H9 (cell line): Measurements from ENCODE around the gene MAP3K19. TPM values are rescaled to one million over a fixed set of nuclear protein-coding genes. Genes with fewer than 3 reads are reported as not detected.

Source experiments
- DNase-seq: peaks from one replicate; pipeline ENCODE4 v3.0.0-alpha.2; 2017
- H2AFZ ChIP-seq: one replicate; pipeline ENCODE4 v1.6.1; 2013; ENCODE audit warnings: mild to moderate bottlenecking, low read length, control low read depth, moderate library complexity
- H2AK5ac ChIP-seq: 2 replicates; pipeline ENCODE4 v1.6.1; 2013; ENCODE audit warnings: low read length, control low read depth, mixed read lengths; ENCODE audit not compliant: insufficient read length
- H2BK120ac ChIP-seq: one replicate; pipeline ENCODE4 v1.6.1; 2013; ENCODE audit warnings: low read depth, mild to moderate bottlenecking, low read length, control low read depth, inconsistent platforms; ENCODE audit not compliant: poor library complexity, severe bottlenecking
- H2BK12ac ChIP-seq: 2 replicates; pipeline ENCODE4 v1.6.1; 2013; ENCODE audit warnings: low read length, control low read depth, mixed read lengths, low read depth; ENCODE audit not compliant: insufficient read length
- H2BK15ac ChIP-seq: 2 replicates; pipeline ENCODE4 v1.6.1; 2013; ENCODE audit warnings: low read depth, low read length, control low read depth
- H2BK20ac ChIP-seq: one replicate; pipeline ENCODE4 v1.6.1; 2013; ENCODE audit warnings: low read depth, mild to moderate bottlenecking, low read length, control low read depth, inconsistent platforms; ENCODE audit not compliant: poor library complexity, severe bottlenecking
- H2BK5ac ChIP-seq: 2 replicates; pipeline ENCODE4 v1.6.1; 2013; ENCODE audit warnings: low read length, control low read depth, mixed read lengths; ENCODE audit not compliant: insufficient read length
- H3K14ac ChIP-seq: 2 replicates; pipeline ENCODE4 v1.6.1; 2013; ENCODE audit warnings: low read length, control low read depth; ENCODE audit not compliant: insufficient read depth
- H3K18ac ChIP-seq: 2 replicates; pipeline ENCODE4 v1.6.1; 2013; ENCODE audit warnings: low read depth, mild to moderate bottlenecking, mixed read lengths, low read length, control low read depth; ENCODE audit not compliant: insufficient read length
- H3K23ac ChIP-seq: 2 replicates; pipeline ENCODE4 v1.6.1; 2013; ENCODE audit warnings: low read length, control low read depth, mixed read lengths, low read depth; ENCODE audit not compliant: insufficient read length
- H3K23me2 ChIP-seq: 2 replicates; pipeline ENCODE4 v1.6.1; 2013; ENCODE audit warnings: low read depth, mild to moderate bottlenecking, mixed read lengths, low read length, control low read depth; ENCODE audit not compliant: insufficient read length, poor library complexity, severe bottlenecking
- H3K27ac ChIP-seq: 2 replicates; pipeline ENCODE4 v1.5.1; 2013; ENCODE audit warnings: low read length, control low read depth, mixed read lengths, low read depth; ENCODE audit not compliant: insufficient read length
- H3K27me3 ChIP-seq: 2 replicates; pipeline ENCODE4 v1.6.1; 2013; ENCODE audit warnings: low read length, control low read depth, inconsistent platforms; ENCODE audit not compliant: insufficient read depth
- H3K4ac ChIP-seq: 2 replicates; pipeline ENCODE4 v1.6.1; 2013; ENCODE audit warnings: low read depth, mild to moderate bottlenecking, control low read depth, inconsistent platforms, low read length, moderate library complexity
- H3K4me1 ChIP-seq: 2 replicates; pipeline ENCODE4 v1.6.1; 2013; ENCODE audit warnings: low read length, control low read depth, inconsistent platforms; ENCODE audit not compliant: insufficient read depth
- H3K4me2 ChIP-seq: 2 replicates; pipeline ENCODE4 v1.6.1; 2013; ENCODE audit warnings: low read length, control low read depth, mixed read lengths; ENCODE audit not compliant: insufficient read length, insufficient read depth
- H3K56ac ChIP-seq: 2 replicates; pipeline ENCODE4 v1.6.1; 2013; ENCODE audit warnings: low read depth, mild to moderate bottlenecking, mixed read lengths, low read length, control low read depth; ENCODE audit not compliant: insufficient read length
- H3K79me1 ChIP-seq: 2 replicates; pipeline ENCODE4 v1.6.1; 2013; ENCODE audit warnings: low read depth, mild to moderate bottlenecking, moderate library complexity, low read length, control low read depth, inconsistent platforms; ENCODE audit not compliant: insufficient read depth, poor library complexity, severe bottlenecking
- H3K79me2 ChIP-seq: 2 replicates; pipeline ENCODE4 v1.6.1; 2013; ENCODE audit warnings: low read length, control low read depth, inconsistent platforms; ENCODE audit not compliant: insufficient read depth
- H3K9ac ChIP-seq: 2 replicates; pipeline ENCODE4 v1.6.1; 2013; ENCODE audit warnings: low read length, control low read depth, mixed read lengths; ENCODE audit not compliant: insufficient read length; ENCODE audit errors: extremely low read depth
- H3K9me3 ChIP-seq: one replicate; pipeline ENCODE4 v1.6.1; 2013; ENCODE audit warnings: low read depth, low read length, inconsistent platforms; ENCODE audit not compliant: control insufficient read depth
- H3T11ph ChIP-seq: one replicate; pipeline ENCODE4 v1.6.1; 2013; ENCODE audit warnings: mild to moderate bottlenecking, low read length, control low read depth, inconsistent platforms
- H4K20me1 ChIP-seq: one replicate; pipeline ENCODE4 v1.6.1; 2013; ENCODE audit not compliant: control insufficient read depth, insufficient read length, insufficient read depth
- H4K5ac ChIP-seq: 2 replicates; pipeline ENCODE4 v1.6.1; 2013; ENCODE audit warnings: low read depth, mild to moderate bottlenecking, mixed read lengths, low read length, control low read depth; ENCODE audit not compliant: insufficient read length
- H4K8ac ChIP-seq: replicated peaks from 2 replicates; pipeline ENCODE4 v1.6.1; 2013; ENCODE audit warnings: low read length, control low read depth, mixed read lengths, low read depth; ENCODE audit not compliant: insufficient read length
- H4K91ac ChIP-seq: 2 replicates; pipeline ENCODE4 v1.6.1; 2013; ENCODE audit warnings: low read depth, mild to moderate bottlenecking, moderate library complexity, mixed read lengths, low read length, control low read depth; ENCODE audit not compliant: insufficient read length
- H3K27ac Mint-ChIP-seq, 3 experiments: 2 replicates in 2 of 3; 3 replicates in 1 of 3; pipeline ENCODE4 v1.8.0; 2020 to 2021; ENCODE audit warnings: mixed read lengths in 3 of 3, mild to moderate bottlenecking in 1 of 3, moderate library complexity in 1 of 3
- H3K27me3 Mint-ChIP-seq: 2 replicates; pipeline ENCODE4 v1.8.0; 2021; ENCODE audit warnings: low read depth, mild to moderate bottlenecking, moderate library complexity, mixed read lengths
- H3K36me3 Mint-ChIP-seq, 3 experiments: 2 replicates in 2 of 3; 3 replicates in 1 of 3; pipeline ENCODE4 v1.8.0; 2020 to 2021; ENCODE audit warnings: low read depth in 3 of 3, mixed read lengths in 3 of 3; ENCODE audit not compliant: insufficient read depth in 1 of 3
- H3K4me1 Mint-ChIP-seq, 2 experiments: 2 replicates each; pipeline ENCODE4 v1.8.0; 2020; ENCODE audit warnings: mixed read lengths in 2 of 2
- H3K4me3 Mint-ChIP-seq, 2 experiments: 2 replicates in 1 of 2; 3 replicates in 1 of 2; pipeline ENCODE4 v1.8.0; 2020 to 2021; ENCODE audit warnings: mild to moderate bottlenecking in 2 of 2, mixed read lengths in 2 of 2, moderate library complexity in 1 of 2
- H3K9me3 Mint-ChIP-seq, 2 experiments: 2 replicates in 1 of 2; 3 replicates in 1 of 2; pipeline ENCODE4 v1.8.0; 2020; ENCODE audit warnings: mild to moderate bottlenecking in 2 of 2, mixed read lengths in 2 of 2, moderate library complexity in 1 of 2
- WGBS: extraction: QIAGEN DNeasy Blood & Tissue Kit; methylation state at CpG from one replicate; pipeline ENCODE4 v1.1.7; 2013; ENCODE audit warnings: missing lambda C conversion rate, low lambda C conversion rate, mixed read lengths; ENCODE audit not compliant: insufficient read length; ENCODE audit errors: extremely low coverage; 5-methylcytosine and 5-hydroxymethylcytosine counted together
- total RNA-seq: library from RNA; stranded (reverse); gene quantifications from 2 replicates; pipeline ENCODE4 v1.2.1, GENCODE V29; 2021
- TF ChIP-seq, protein P1 (sequence below): fragments of 200-600 bp; sonication (generic); conservative IDR thresholded peaks from 3 replicates; pipeline ENCODE4 v1.8.0; 2021; ENCODE audit warnings: antibody characterized with exemption, mild to moderate bottlenecking

The MAP3K19 gene
- total RNA-seq, 1 experiment from 2014 or later = not detected

DNA sequence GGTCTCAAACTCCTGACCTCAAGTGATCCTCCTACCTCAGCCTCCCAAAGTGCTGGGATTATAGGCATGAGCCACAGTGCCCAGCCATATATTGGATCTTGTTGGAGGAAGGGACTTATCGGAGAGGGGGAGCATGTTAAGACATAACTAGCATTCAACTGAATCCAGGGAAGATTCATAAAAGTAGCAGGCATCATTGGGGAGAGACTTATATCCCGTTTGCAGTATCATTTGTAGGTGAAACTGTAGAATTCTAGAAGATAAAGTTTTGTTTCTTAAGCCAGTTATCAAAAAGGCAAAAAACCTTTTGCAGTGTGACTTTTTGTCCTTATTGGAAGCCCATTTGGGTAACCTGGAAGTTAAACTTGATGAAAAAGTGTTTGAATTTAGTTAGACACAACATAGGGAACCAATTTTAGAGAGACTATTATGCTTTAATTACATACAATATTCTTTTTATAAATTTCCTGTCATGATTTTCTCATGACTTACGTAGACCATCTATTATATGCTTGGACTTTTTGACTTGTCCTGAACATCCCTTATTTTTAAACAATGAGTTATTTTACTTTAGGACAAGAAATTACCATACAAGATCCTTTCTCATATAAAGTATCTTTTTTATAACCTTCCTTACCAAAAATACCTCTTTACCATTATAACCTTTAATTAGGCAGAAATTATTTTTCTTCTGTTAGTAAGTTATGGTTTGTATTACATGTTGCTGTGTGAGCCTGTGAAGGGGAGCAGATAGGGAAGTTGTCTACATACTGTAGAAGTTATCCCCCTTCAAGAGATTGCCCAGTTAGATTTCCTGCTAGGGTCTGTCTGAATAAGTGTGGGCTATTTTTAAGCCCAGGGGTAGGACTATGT, 25.1 kb upstream of the MAP3K19 start:
- H3K4ac ChIP-seq = no peak overlapping the region
- peaks cover 3% of the 10 kb centered on the region; the same call in 1 of the 2 replicates for H3K27me3 Mint-ChIP-seq
- H3K4me1 Mint-ChIP-seq = no peaks in the 10 kb centered on the region
- H3K9me3 ChIP-seq = peaks cover 37% of the 10 kb centered on the region
- peaks cover 77 to 82% (median 80%) of the 10 kb centered on the region in 3 experiments for H3K36me3 Mint-ChIP-seq
- TF ChIP-seq, protein P1, sequence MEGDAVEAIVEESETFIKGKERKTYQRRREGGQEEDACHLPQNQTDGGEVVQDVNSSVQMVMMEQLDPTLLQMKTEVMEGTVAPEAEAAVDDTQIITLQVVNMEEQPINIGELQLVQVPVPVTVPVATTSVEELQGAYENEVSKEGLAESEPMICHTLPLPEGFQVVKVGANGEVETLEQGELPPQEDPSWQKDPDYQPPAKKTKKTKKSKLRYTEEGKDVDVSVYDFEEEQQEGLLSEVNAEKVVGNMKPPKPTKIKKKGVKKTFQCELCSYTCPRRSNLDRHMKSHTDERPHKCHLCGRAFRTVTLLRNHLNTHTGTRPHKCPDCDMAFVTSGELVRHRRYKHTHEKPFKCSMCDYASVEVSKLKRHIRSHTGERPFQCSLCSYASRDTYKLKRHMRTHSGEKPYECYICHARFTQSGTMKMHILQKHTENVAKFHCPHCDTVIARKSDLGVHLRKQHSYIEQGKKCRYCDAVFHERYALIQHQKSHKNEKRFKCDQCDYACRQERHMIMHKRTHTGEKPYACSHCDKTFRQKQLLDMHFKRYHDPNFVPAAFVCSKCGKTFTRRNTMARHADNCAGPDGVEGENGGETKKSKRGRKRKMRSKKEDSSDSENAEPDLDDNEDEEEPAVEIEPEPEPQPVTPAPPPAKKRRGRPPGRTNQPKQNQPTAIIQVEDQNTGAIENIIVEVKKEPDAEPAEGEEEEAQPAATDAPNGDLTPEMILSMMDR = no peak
- H3K79me1 ChIP-seq = peaks cover 13% of the 10 kb centered on the region
- no peak overlapping the region for H3K56ac ChIP-seq
- no peak for DNase-seq
- H2BK5ac ChIP-seq = no peak overlapping the region
- H3K23me2 ChIP-seq = no peaks in the 10 kb centered on the region
- H3T11ph ChIP-seq = no peak overlapping the region
- H3K18ac ChIP-seq = no peak overlapping the region
- H3K79me2 ChIP-seq = peaks cover 2% of the 10 kb centered on the region; the same call in 1 of the 2 replicates
- no peak overlapping the region for H4K8ac ChIP-seq
- no peaks in the 10 kb centered on the region for H3K27me3 ChIP-seq
- no peak overlapping the region for H2AFZ ChIP-seq
- no peak overlapping the region for H3K14ac ChIP-seq
- no peak overlapping the region for H4K91ac ChIP-seq
- no peak overlapping the region for H2BK20ac ChIP-seq
- H3K27ac Mint-ChIP-seq = no peak overlapping the region
- no peak overlapping the region for H3K4me2 ChIP-seq
- H3K23ac ChIP-seq = no peak overlapping the region
- H4K20me1 ChIP-seq = no peaks in the 10 kb centered on the region
- H3K9ac ChIP-seq = no peak overlapping the region
- no peak overlapping the region for H2BK15ac ChIP-seq
- H3K4me3 Mint-ChIP-seq = no peak overlapping the region
- WGBS = no CpG with 5 or more reads among the region's 3 CpGs
- H3K4me1 ChIP-seq = no peaks in the 10 kb centered on the region
- no peak overlapping the region for H2BK120ac ChIP-seq
- no peak overlapping the region for H2AK5ac ChIP-seq
- H3K27ac ChIP-seq = no peak overlapping the region
- no peak overlapping the region for H2BK12ac ChIP-seq
- peaks cover 52 to 75% of the 10 kb centered on the region in 2 experiments for H3K9me3 Mint-ChIP-seq
- H4K5ac ChIP-seq = no peak overlapping the region
